Cerebellar nuclear complex (tissue), 1 donor: ENCODE data around the gene MTNR1A.

Experiments used
- DNase-seq, 2 experiments: peaks; one replicate each; lab custom pipeline; 2025; lab: John Stamatoyannopoulos, UW

MTNR1A gene

GRCh38 chr4:186486172-186486571 is 69.2 kb downstream of the MTNR1A start:
- no peak for DNase-seq

GRCh38 chr4:186485561-186486062 is 69.8 kb downstream of the MTNR1A start:
- DNase-seq: no peak

GRCh38 chr4:186485150-186485549 is 70.2 kb downstream of the MTNR1A start:
- no peak for DNase-seq

- DNase-seq: no peak
These were observed 71.7 kb downstream of the MTNR1A start for GRCh38 chr4:186483656-186484055.
